Activated CD4-positive, alpha-beta T cell treated with anti-CD3 and anti-CD28 coated beads, Interleukin-2, amount 50 U/mL, for 24 hours (primary cell): ENCODE results near the gene NBEA.
"Not testable (repeated sequence)": the region's sequence is repeated elsewhere in the genome, so short reads cannot be mapped to it uniquely, and the experiment has no call there.

Source experiments
- DNase-seq, 2 donors: peaks; one replicate each; pipeline ENCODE4 v3.0.0-alpha.2; 2020; ENCODE audit warnings: low read depth in 1 of 2, low spot score in 1 of 2

Gene NBEA

DNA sequence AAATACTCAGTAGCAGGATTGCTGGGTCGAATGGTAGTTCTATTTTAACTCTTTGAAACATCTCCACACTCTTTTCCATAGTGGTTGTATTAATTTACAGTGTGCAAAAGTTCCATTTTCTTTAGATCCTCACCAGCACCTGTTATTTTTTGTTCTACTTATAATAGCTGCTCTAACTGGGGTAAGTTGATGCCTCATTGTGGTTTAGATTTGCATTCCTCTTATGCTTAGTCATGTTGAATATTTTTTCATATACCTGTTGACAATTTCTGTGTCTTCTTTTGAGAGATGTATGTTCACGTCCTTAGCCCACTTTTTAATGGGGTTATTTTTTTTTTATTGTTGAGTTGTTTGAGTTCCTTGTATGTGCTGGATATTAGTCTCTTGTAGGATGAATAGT lies 144.6 kb downstream of the NBEA start:
- DNase-seq, result no peak

DNA sequence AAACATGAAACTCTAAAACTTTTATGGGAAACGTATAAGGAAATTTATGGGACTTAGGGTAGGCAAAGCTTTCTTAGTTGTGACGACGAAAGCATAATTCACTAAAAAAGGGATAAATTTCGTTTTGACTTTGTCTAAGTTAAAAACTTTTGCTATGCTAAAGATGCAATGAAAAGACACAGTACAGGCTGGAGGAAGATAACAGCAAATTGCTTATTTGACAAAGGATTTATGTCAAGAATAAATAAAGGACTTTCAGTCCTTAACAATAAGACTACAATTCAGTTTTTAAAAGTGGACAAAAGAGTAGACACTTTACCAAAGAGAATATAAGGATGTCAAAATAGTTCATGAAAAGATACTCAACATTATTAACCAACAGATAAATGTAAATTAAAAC lies 150.2 kb downstream of the NBEA start:
- DNase-seq, result no peak

DNA sequence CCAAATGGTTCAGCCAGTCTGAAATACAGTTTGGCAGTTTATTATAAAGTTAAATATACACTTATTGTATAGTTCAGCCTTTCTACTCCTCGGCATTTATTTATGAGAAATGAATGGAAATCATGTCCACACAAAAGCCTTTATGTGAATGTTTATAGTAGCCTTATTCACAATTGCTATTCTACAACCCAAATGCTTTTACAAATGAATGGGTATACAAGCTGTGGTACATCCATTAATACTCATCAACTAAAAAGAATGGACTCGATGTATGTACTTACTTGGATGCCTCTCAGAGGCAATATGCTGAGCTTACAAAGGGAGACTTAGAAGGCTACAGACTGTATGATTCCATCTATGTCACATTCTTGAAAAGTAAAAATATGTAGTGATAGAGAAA lies 150.7 kb downstream of the NBEA start:
- no peak for DNase-seq

DNA sequence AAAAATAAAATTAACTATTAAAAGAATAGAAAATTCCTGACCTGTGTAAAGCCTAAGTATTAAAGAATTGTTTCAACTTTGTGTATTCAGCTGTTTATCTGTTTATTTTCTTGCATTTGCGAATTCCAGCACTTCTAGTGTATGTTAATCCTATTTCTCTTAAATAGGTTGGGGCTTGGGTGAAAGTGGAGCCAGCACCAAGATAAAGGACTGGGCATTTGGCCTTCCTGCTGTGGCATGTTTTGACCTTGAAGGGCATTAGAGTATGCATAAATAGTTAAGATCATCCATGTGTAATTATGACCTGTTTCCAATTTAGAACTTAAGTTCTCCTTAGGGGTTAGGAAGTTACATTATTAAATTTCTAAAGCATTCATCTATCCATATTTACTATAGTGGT lies 151.3 kb downstream of the NBEA start:
- DNase-seq, result no peak

DNA sequence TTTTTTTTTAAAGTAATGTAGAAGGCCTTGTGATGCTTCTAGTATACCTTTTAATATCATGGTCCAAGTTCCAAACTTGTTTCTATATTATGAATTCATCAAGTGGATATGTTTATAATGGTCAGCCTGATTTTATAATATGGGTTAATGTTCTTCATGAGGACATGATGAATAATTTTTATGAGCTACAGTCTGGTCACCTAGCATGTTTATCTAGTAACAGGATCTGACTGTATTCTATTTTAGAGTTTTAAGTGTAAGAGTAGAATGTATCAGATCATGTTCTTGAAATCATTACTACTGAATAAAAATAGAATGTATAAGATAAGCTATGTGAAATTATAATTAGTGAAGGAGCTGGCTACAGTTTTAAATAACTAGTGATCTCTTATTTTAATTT lies 164.7 kb downstream of the NBEA start:
- DNase-seq, result not testable (repeated sequence)

DNA sequence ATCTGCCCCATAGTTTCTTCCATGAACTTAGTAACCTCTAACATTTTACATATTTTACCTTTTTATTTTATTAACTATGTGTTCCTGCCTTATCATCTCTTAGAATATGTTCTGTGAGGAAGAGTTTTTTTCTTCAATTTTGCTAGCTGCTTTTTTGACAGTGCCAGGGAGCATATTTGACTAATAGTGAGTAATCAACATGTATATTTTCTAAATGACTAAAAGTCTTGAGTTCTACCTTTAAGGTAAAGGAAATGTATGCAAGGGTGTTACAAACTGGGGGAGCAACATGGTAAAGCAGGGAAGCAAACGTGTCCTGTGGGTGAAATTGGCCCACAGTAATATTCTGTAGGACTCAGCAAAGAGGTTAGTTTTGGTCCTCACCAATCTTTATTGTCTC lies 165.5 kb downstream of the NBEA start:
- DNase-seq, result no peak

DNA sequence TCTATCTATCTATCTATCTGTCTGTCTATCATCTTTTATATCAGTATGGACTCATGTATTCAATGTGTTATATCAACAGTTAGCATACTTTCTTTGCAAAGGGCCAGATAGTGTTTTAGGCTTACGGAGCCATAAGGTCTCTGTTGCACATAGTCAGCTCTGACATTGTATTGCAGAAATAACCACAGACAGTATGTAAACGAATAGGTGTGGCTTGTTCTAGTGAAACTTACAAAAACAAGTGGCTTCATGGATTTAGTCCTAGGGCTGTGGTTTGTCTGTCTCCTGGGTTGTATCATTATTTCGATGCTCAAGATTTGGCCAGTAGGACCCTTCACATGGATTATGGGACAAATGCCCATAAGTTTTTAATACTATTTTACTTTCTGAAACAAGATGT lies 171.5 kb downstream of the NBEA start:
- not testable (repeated sequence) for DNase-seq

DNA sequence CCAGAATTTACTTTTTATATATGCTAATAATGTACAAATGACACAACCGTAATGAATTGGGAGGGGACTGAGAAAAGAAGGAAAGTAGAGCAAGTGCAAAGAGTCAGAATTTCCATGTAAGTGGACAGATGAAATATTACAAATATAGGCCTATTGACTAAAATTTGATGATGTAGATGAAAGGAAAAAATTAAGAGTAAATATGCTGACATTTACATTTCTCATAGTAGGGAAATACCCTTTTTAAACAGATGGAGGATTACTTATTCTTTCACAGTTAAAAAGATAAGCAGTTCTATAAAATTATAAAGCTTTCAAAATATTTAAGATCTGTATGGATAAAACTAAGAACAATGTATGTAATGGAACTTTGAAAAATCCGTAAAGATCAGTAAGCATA lies 185.4 kb downstream of the NBEA start:
- DNase-seq, result no peak

DNA sequence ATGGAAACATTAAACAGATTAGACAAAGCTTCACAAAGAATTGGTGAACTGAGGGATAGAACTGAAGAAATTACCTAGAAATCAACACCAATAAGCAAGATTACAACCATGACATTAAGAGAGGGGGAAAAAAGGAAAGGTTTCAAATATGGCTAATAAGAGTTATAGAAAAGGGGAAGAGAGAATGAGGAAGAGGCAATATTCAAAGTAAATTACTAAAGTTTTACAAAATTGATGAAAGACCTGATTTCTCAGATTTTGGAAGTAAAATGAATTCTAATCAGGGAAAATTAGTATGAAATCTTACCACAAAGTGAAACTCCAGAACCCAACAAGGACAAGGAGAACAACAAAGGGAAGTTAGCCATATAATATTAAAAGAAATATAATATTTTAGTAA lies 187.4 kb downstream of the NBEA start:
- DNase-seq, result no peak

DNA sequence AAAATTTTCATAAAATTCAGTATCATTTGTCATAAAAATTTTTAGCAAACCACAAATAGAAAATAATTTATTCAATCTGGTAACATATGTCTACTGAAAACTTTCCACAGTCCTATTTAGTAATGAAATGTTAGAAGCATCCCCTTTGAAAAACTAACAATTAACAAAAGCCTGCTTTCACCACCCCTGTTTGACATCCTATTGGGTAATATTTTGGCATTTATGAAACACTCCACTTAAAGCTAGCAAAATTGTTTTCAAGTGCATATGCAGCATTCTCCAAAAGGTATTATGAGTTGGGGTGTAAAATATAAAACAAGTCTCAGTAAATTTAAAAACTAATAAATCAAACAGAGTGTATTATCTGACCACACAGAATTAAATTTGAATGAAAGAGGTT lies 189.4 kb downstream of the NBEA start:
- no peak for DNase-seq

DNA sequence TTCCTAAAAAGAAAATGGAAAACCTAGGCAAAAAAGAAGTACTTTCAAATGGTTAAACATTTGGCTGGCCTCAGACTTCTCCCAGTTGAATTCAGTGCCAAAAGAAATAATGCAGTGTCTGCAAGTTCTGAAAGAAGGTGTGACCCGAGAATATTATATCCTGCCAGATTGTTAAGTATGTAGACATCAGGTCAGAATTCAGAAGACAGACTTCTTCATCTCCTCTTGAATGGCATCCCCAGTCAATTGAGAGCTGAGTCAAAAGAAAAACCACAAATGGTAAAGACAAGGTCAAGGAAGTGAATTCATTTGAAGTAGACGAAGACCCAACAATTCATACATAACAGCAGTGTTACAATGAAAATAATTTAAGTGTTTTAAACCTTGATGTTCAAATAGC lies 194.5 kb downstream of the NBEA start:
- DNase-seq, result no peak

DNA sequence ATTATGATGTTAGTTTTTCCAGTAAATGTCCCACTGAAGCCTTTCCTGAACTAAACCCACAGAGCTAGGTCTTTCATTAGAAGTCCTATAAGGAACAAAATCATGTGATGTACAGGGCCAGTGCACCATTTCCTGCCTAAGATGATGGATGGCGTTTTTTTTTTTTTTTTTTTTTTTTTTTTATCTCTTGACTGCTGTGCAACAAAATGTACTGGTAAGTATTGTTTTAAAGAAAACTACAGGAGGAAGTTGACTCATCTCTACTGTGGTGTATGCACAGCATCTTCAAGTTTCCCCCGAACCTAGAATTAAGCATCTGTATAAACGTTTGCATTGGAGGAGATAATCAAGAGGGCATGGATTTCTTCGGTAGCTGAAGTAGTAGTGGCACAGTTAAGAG lies 197.5 kb downstream of the NBEA start:
- DNase-seq, result no peak

DNA sequence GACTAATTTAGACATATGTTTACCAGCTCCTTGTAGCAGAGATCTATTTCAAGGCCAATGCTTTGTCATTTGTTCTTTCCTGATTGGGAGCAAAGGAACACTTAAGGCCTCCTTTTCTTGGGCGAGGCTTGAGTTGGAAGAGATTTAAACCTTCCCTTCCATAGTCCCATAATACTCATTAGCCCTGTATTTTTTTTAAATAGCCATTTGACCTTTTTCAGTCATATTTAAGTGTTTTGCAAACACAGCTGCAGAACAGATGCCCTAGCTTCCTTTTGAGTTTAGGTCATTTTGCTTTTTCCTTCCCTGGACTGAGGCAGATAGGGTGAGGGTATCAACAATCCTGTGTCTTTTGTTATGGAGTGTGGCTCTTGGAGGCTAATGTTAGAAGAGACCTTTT lies 198.3 kb downstream of the NBEA start:
- no peak for DNase-seq

DNA sequence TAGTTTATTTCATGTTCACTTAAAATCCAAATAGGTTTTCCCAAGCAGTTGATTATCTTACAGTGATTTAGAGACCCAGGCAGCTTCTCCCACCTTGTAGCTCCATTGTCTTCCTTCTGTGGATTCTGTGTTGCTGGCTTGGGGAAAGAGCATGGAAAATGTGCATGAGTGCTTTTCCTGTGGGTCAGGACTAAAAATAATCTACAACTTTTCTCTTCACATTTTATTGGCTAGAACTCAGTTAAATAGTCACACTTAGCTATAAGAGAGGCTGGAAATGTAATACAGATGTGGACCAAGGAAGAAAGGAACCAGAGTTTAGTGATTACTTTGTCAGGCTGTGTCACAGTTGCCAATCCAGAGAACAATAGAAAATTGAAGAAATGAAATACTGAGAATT lies 198.8 kb downstream of the NBEA start:
- DNase-seq, result no peak

DNA sequence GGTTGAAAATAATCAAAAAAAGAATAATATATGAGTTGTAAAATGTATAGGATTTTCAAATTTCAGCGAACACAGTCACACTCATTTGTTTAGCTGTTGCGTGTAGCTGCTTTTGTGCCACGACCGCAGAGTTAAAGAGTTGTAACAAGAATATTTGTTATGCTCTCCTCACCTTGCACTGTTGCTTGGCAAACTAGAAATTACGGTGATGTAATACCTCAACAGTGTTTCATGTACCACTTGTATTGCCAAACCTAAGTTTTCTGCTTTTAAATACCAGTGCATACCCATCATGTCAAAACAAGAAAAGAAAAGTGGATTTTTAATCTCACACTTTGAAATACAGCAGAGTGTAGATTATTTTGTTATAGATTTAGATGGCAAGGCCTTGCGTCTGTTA lies 201.1 kb downstream of the NBEA start:
- no peak for DNase-seq

DNA sequence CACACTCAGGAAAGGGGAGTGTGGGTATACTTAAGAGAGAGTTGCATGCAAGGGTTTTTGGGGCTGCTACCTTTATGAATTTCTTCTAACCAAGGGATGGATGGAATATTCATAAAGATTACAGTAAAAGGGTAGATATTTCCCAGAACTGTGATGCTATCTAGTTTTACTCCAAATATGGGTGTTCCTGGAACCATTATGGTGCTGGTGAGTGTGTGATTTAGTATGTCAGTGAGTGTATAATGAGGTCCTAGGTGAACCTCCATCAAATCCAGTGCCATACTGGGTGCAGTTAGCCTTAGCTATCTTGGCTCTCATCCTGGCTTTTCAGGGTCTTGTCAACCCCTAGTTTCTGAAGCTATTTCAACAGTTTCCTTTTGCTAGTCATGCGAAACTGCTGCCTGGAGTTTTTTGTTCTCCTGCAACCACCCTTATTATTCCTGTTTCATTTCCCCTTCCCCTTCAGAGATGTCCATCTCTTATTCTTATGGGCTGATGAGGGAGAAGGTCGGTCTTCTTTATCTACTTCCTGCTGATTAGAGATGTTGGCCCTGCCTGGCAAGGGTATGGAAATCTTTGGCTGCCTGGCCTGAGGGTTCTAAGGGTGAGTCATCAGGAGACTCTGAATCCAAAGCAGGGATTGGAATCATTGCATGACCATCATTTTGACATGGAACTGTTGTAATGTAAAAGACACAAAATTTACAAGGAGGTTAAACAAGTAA lies 202.3 kb downstream of the NBEA start:
- DNase-seq, result no peak

DNA sequence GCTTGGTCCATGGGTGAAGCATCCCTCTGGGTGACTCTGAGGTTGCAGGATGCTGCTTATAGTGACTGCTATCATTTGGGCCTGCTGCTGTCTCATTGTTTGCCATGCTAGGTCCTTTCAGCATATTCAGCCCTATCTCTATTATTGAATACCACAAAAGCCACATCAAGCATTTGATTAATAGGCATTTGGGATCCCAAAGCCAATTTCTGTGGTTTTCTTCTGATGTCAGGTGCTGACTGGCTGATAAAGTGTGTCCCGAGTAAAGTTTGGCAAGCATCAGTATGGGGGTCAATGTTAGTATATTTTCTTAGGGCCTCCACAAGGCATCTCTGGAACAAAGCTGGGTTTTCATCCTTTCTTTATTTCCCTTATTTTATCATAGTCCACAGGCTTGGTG lies 204.6 kb downstream of the NBEA start:
- no peak for DNase-seq

DNA sequence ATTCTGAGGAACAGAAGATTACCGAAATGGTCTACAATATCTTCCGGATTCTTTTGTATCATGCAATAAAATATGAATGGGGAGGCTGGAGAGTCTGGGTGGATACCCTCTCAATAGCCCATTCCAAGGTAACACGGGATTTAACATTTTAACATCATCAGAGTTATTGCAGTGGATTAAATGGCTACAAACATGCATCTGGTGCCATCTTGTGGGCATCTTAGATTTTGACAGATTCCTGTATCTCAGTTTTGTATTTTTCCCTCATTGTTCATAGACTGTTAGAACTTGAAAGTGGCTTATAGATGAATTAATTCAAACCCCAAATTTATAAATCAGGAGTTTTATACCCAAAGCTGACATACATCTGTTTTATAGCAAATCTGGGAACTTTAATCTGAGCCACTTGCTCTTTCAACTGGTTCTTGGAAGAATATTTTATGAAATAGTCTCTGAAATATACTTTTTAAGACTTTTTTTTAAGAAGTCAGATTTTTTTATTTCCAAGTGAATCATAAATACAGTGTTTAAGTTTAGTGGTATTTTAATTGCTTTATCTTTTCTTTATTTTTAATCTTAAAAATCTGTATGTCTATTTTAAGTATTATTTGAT lies 215.2 kb downstream of the NBEA start:
- DNase-seq, result peak in 1 of 2 donors; percentile 17

DNA sequence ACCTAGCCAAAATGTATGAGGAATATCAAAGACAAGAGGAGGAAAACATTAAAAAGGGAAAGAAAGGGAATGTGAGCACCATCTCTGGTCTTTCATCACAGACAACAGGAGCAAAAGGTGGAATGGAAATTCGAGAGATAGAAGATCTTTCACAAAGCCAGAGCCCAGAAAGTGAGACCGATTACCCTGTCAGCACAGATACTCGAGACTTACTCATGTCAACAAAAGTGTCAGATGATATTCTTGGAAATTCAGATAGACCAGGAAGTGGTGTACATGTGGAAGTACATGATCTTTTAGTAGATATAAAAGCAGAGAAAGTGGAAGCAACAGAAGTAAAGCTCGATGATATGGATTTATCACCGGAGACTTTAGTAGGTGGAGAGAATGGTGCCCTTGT lies 217.0 kb downstream of the NBEA start:
- no peak for DNase-seq

DNA sequence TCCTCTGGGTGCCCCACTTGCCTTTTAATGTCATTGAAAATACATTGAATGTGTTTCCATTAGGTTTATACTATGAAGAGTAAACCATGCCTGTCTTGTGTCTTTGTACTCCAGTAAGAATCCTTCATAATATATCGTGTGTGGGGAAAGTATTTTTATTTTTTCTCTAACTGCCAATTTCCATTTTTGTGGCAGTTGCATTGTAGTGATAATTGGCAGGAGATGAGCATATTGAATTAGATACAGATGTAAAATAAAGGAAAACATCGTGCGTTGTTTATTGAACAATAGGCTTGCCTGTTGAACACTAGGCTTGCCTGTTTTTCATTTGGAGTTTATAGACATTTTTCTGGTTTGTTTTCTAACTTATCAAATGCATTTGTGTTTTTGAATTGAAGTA lies 218.8 kb downstream of the NBEA start:
- no peak for DNase-seq

DNA sequence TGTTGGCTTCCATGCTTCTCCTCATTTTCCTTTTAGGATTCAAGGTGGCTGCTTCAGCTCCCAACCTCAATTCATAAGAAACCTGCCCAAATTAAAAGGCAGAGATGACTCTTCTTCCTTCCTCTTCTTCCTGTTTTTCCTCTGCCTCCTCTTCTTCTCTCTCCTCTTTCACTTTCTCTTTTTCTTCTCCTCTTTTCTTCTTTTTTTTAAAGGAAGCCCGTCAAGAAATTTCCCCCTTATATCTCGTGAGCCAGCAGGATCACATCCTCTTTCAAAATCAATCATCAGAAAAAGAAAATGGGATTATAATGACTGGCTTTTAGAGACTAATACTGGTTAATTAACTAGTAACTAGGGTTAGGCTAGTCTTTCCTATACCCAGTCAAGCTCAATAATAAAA lies 220.3 kb downstream of the NBEA start:
- no peak for DNase-seq

DNA sequence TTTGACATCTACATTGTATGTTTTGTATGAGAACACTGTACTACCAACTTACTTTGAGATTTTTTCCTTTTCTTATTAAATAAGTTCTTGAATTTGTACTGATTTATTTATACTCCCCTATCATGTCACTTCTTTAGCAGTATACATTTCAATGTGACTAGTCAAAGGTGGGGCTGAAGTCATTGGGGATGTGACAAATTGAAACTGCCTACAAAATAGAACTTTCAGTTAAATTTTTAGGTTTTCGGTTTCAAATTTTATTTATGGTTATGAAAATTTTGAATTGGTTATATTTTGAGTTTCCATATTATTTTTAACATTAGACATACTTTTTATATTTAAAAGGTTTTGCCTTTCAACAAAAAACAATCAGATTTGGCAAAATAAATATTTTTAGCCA lies 221.6 kb downstream of the NBEA start:
- DNase-seq, result no peak

DNA sequence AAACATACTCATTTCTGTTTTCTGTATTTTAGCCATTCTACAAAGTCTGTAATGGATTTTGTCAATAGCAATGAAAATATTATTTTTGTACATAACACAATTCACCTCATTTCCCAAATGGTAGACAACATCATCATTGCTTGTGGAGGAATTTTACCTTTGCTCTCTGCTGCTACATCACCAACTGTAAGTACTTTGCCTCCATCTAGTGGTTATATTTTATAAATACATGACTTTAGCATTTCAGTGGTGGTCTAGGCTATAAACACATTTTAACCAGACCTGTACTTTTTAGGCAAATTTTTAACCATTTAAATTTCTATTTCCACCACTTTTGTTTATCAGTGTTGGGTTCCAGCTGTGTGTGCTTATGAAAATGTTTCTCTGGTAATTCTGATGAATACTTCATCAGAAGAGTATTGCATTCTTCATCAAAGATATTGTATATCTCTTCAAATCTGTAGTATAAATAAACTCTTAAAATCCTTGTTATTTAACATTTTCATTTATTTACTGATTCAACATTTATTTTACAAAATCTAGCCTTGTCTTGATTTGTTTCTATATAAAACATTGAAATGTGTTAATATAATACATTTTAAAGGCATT lies 222.4 kb downstream of the NBEA start:
- no peak for DNase-seq
